ENCODE results near the gene ADGRA3. TPM values are rescaled to one million over a fixed set of nuclear protein-coding genes. Genes with fewer than 3 reads are reported as not detected.

Gene ADGRA3
- total and polyA plus RNA-seq, 2 experiments from 2014 or later = 16.2 to 73.9 TPM

DNA sequence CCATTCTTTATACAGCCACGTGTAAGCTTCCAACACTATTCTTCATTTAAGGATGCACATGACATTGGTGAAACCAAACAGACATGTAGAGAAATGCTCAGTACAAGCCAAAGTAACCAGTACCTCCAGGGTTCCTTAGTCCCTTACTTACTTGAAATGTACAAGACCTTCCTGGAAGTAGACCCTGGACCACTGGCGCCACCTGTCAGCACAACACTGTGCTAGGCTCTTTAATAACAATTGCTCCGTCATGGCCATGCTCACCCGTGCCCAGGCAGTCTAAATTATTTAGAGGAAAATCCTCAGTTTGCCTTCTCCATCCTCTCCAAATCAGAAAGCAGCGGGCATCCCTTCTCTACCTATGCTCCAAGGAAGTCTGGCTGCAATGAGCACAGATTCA is 52.7 kb downstream of the ADGRA3 start:
- ATAC-seq (peak; percentile 62), DNase-seq (ENCODE audit: low spot score) (peak; percentile 28)
- Mint-ChIP-seq H3K36me3 (ENCODE audit: low read depth) (peaks cover 21% of the 10 kb centered on the region), H3K4me1 (peaks cover 39% of the 10 kb centered on the region), H3K27ac (peak overlapping the region; percentile 84), H3K4me3 (no peak overlapping the region), H3K9me3 (no peaks in the 10 kb centered on the region), H3K27me3 (ENCODE audit: insufficient read depth, low read depth, poor library complexity) (peaks cover 5% of the 10 kb centered on the region)
- Histone ChIP-seq H3F3A (replicated peaks; ENCODE audit: low read depth) (no peaks in the 10 kb centered on the region), H3K79me2 (replicated peaks; ENCODE audit: insufficient read depth) (peaks cover 71% of the 10 kb centered on the region), H4K20me1 (replicated peaks; ENCODE audit: insufficient read depth) (peaks cover 20% of the 10 kb centered on the region), H2AFZ (no peak overlapping the region), H3K9me2 (ENCODE audit: insufficient read depth) (no peaks in the 10 kb centered on the region), H3K4me3 (no peak overlapping the region), H3K27me3 (ENCODE audit: insufficient read depth) (no peaks in the 10 kb centered on the region), H3K27ac (ENCODE audit: low read depth) (no peak overlapping the region), H3K36me3 (ENCODE audit: insufficient read depth) (no peaks in the 10 kb centered on the region; the same call in 1 of the 2 replicates), H3K4me1 (ENCODE audit: insufficient read depth) (peaks cover 30% of the 10 kb centered on the region), H3K4me2 (no peak overlapping the region)
- TF ChIP-seq, protein P1, sequence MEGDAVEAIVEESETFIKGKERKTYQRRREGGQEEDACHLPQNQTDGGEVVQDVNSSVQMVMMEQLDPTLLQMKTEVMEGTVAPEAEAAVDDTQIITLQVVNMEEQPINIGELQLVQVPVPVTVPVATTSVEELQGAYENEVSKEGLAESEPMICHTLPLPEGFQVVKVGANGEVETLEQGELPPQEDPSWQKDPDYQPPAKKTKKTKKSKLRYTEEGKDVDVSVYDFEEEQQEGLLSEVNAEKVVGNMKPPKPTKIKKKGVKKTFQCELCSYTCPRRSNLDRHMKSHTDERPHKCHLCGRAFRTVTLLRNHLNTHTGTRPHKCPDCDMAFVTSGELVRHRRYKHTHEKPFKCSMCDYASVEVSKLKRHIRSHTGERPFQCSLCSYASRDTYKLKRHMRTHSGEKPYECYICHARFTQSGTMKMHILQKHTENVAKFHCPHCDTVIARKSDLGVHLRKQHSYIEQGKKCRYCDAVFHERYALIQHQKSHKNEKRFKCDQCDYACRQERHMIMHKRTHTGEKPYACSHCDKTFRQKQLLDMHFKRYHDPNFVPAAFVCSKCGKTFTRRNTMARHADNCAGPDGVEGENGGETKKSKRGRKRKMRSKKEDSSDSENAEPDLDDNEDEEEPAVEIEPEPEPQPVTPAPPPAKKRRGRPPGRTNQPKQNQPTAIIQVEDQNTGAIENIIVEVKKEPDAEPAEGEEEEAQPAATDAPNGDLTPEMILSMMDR (conservative IDR thresholded peaks at IDR 0.05; ENCODE audit: low read depth in 2 of 2) = peak; percentile 46 to 66
- no peak for TF ChIP-seq JUNB (IDR thresholded peaks at IDR 0.05; ENCODE audit: unreplicated experiment)

DNA sequence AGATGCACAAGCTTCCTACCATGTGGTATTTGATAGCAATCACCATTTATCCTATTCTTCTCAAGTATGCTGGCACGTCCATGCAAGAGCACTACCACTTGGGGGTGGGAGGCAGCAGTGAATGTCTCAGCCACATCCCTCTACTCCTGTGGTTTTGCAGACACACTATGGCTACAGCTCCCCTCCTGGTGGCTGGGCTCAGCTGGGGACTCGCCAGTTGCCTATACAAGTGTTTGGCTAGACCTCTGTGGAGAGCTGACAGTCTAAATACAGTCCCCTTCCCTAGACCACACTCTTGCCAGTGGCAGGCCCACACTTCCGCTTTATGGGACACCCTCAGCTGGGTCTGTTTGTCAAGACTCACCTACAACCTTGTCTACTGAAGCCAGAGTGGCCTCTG is 53.2 kb downstream of the ADGRA3 start:
- H4K20me1 ChIP-seq (replicated peaks; ENCODE audit: insufficient read depth) = peaks cover 18% of the 10 kb centered on the region
- H3K79me2 ChIP-seq (replicated peaks; ENCODE audit: insufficient read depth) = peaks cover 71% of the 10 kb centered on the region
- DNase-seq (ENCODE audit: low spot score) (peak; percentile 15), ATAC-seq (peak; percentile 78)
- H3K36me3 ChIP-seq (ENCODE audit: insufficient read depth) = no peaks in the 10 kb centered on the region; the same call in 1 of the 2 replicates
- Mint-ChIP-seq H3K27me3 (ENCODE audit: insufficient read depth, low read depth, poor library complexity) (peaks cover 5% of the 10 kb centered on the region), H3K27ac (peak overlapping the region; percentile 84; the same call in 1 of the 2 replicates), H3K9me3 (no peaks in the 10 kb centered on the region), H3K4me1 (peaks cover 41% of the 10 kb centered on the region), H3K4me3 (no peak overlapping the region), H3K36me3 (ENCODE audit: low read depth) (peaks cover 20% of the 10 kb centered on the region)
- H3K4me3 ChIP-seq = no peak overlapping the region
- H3K27me3 ChIP-seq (ENCODE audit: insufficient read depth) = no peaks in the 10 kb centered on the region
- no peak overlapping the region for H2AFZ ChIP-seq
- H3K4me2 ChIP-seq = no peak overlapping the region
- peaks cover 30% of the 10 kb centered on the region for H3K4me1 ChIP-seq (ENCODE audit: insufficient read depth)
- no peaks in the 10 kb centered on the region for H3F3A ChIP-seq (replicated peaks; ENCODE audit: low read depth)
- no peaks in the 10 kb centered on the region for H3K9me2 ChIP-seq (ENCODE audit: insufficient read depth)
- H3K27ac ChIP-seq (ENCODE audit: low read depth) = 0 out of 2 replicates have a peak overlapping the region, but pooled peaks have one; percentile 50
- TF ChIP-seq POLR2AphosphoS5 (IDR thresholded peaks at IDR 0.05; ENCODE audit: low read depth) (no peak), EZH2phosphoT487 (IDR thresholded peaks at IDR 0.05; ENCODE audit: unreplicated experiment) (no peak), ZNF331 (CRISPR knock-in tag; IDR thresholded peaks at IDR 0.05; ENCODE audit: low read depth) (peak; percentile 60; the same call in 1 of the 2 replicates), EZH2 (IDR thresholded peaks at IDR 0.05; ENCODE audit: low read depth, unreplicated experiment) (no peak), JUNB (IDR thresholded peaks at IDR 0.05; ENCODE audit: unreplicated experiment) (no peak), NANOG (IDR thresholded peaks at IDR 0.05; ENCODE audit: borderline replicate concordance) (no peak), ZNF114 (CRISPR knock-in tag; IDR thresholded peaks at IDR 0.05) (no peak)
- TF ChIP-seq, protein P2, sequence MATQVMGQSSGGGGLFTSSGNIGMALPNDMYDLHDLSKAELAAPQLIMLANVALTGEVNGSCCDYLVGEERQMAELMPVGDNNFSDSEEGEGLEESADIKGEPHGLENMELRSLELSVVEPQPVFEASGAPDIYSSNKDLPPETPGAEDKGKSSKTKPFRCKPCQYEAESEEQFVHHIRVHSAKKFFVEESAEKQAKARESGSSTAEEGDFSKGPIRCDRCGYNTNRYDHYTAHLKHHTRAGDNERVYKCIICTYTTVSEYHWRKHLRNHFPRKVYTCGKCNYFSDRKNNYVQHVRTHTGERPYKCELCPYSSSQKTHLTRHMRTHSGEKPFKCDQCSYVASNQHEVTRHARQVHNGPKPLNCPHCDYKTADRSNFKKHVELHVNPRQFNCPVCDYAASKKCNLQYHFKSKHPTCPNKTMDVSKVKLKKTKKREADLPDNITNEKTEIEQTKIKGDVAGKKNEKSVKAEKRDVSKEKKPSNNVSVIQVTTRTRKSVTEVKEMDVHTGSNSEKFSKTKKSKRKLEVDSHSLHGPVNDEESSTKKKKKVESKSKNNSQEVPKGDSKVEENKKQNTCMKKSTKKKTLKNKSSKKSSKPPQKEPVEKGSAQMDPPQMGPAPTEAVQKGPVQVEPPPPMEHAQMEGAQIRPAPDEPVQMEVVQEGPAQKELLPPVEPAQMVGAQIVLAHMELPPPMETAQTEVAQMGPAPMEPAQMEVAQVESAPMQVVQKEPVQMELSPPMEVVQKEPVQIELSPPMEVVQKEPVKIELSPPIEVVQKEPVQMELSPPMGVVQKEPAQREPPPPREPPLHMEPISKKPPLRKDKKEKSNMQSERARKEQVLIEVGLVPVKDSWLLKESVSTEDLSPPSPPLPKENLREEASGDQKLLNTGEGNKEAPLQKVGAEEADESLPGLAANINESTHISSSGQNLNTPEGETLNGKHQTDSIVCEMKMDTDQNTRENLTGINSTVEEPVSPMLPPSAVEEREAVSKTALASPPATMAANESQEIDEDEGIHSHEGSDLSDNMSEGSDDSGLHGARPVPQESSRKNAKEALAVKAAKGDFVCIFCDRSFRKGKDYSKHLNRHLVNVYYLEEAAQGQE (IDR thresholded peaks at IDR 0.05; ENCODE audit: unreplicated experiment) = no peak
- TF ChIP-seq, protein P3, sequence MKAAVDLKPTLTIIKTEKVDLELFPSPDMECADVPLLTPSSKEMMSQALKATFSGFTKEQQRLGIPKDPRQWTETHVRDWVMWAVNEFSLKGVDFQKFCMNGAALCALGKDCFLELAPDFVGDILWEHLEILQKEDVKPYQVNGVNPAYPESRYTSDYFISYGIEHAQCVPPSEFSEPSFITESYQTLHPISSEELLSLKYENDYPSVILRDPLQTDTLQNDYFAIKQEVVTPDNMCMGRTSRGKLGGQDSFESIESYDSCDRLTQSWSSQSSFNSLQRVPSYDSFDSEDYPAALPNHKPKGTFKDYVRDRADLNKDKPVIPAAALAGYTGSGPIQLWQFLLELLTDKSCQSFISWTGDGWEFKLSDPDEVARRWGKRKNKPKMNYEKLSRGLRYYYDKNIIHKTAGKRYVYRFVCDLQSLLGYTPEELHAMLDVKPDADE (IDR thresholded peaks at IDR 0.05) = no peak

Data from GM23338 (cell line).